PC-3 (cell line): ENCODE measurements around the gene DNLZ. TPM values are rescaled to one million over a fixed set of nuclear protein-coding genes. Genes with fewer than 3 reads are reported as not detected.

Source experiments
- ATAC-seq: fragments of 200-7000 bp; cut with Tn5 transposase; 2 replicates; pipeline ENCODE4 v1.9.1; 2020; ENCODE audit warnings: mild to moderate bottlenecking, moderate library complexity
- BruUV-seq: library from RNA; stranded (reverse); fragments of 400-500 nt; replicated peaks from 2 replicates; lab custom pipeline; 2021; lab: Mats Ljungman, UMichigan
- CTCF ChIA-PET: fragments of 300-600 bp; sonication (Branson Sonifier 250); formaldehyde crosslinking; loops from one replicate; lab custom pipeline; 2022; ENCODE audit warnings: antibody characterized with exemption; lab: Charles Lee
- POLR2A ChIA-PET: fragments of 300-600 bp; sonication (Branson Sonifier 250); formaldehyde crosslinking; loops from one replicate; lab custom pipeline; 2022; ENCODE audit warnings: antibody characterized with exemption; ENCODE audit not compliant: unreplicated experiment; lab: Charles Lee
- DNase-seq: peaks from one replicate; pipeline ENCODE4 v3.0.0-alpha.2; 2015
- H2AFZ ChIP-seq: fragments of 300-600 bp; sonication (generic); 2 replicates; pipeline ENCODE4 v1.6.0; 2016; ENCODE audit warnings: antibody characterized with exemption, low read length
- H3F3A ChIP-seq: fragments of 300-600 bp; sonication (generic); one replicate; pipeline ENCODE4 v1.6.0; 2017; ENCODE audit warnings: antibody characterized with exemption, low read length, control low read depth, mild to moderate bottlenecking; ENCODE audit not compliant: unreplicated experiment
- H3K27ac ChIP-seq: fragments of 300-600 bp; sonication (generic); 2 replicates; pipeline ENCODE4 v1.5.1; 2016; ENCODE audit warnings: mild to moderate bottlenecking, low read length
- H3K27me3 ChIP-seq: fragments of 300-600 bp; sonication (generic); 2 replicates; pipeline ENCODE4 v1.6.1; 2016; ENCODE audit warnings: low read length, mixed read lengths
- H3K36me3 ChIP-seq: fragments of 300-600 bp; sonication (generic); 2 replicates; pipeline ENCODE4 v1.6.1; 2016; ENCODE audit warnings: low read depth, mixed run types, low read length, mixed read lengths
- H3K4me1 ChIP-seq: fragments of 300-600 bp; sonication (generic); 2 replicates; pipeline ENCODE4 v1.5.1; 2016; ENCODE audit warnings: low read length; ENCODE audit not compliant: insufficient read depth
- H3K4me2 ChIP-seq: fragments of 300-600 bp; sonication (generic); 2 replicates; pipeline ENCODE4 v1.6.0; 2016; ENCODE audit warnings: low read length
- H3K4me3 ChIP-seq: fragments of 300-600 bp; sonication (generic); 2 replicates; pipeline ENCODE4 v1.5.1; 2016; ENCODE audit warnings: mild to moderate bottlenecking, low read length, mixed read lengths
- H3K79me2 ChIP-seq: fragments of 300-600 bp; sonication (generic); 2 replicates; pipeline ENCODE4 v1.6.1; 2017; ENCODE audit warnings: low read length, mixed read lengths
- H3K9ac ChIP-seq: fragments of 300-600 bp; sonication (generic); 2 replicates; pipeline ENCODE4 v1.6.0; 2016; ENCODE audit warnings: mild to moderate bottlenecking, low read length
- H3K9me2 ChIP-seq: fragments of 300-600 bp; sonication (generic); replicated peaks from 2 replicates; pipeline ENCODE4 v1.6.1; 2016; ENCODE audit warnings: mixed run types, low read length, mixed read lengths
- H3K9me3 ChIP-seq: fragments of 300-600 bp; sonication (generic); 2 replicates; pipeline ENCODE4 v1.6.1; 2016; ENCODE audit warnings: low read length, mixed read lengths
- H4K20me1 ChIP-seq: fragments of 300-600 bp; sonication (generic); 2 replicates; pipeline ENCODE4 v1.6.1; 2016; ENCODE audit warnings: low read length, mixed read lengths
- EZH2 ChIP-seq: fragments of 300-600 bp; sonication (generic); IDR thresholded peaks from one replicate; pipeline ENCODE4 v1.6.1; 2017; ENCODE audit warnings: antibody characterized with exemption, mild to moderate bottlenecking, low read length; ENCODE audit not compliant: unreplicated experiment
- EZH2phosphoT487 ChIP-seq: fragments of 300-600 bp; sonication (generic); IDR thresholded peaks from 2 replicates; pipeline ENCODE4 v1.6.1; 2018; ENCODE audit warnings: mild to moderate bottlenecking, antibody characterized with exemption, low read length, borderline replicate concordance
- intact Hi-C: fragments of 100-400 bp; cut with micrococcal nuclease; formaldehyde crosslinking; loops from 2 replicates; pipeline ENCODE4 v1.9.0; 2023
- total RNA-seq: library from RNA; depleted of rRNA; stranded (reverse); fragments of >200 nt; gene quantifications from 2 replicates; pipeline ENCODE4 v1.2.3, GENCODE V29; 2014
- TF ChIP-seq, protein P1 (sequence below): fragments of 300-600 bp; sonication (generic); conservative IDR thresholded peaks from 2 replicates; pipeline ENCODE4 v1.5.1; 2017; ENCODE audit warnings: antibody characterized with exemption, low read depth, mild to moderate bottlenecking, low read length

Gene DNLZ
- total RNA-seq, 1 experiment from 2014 or later = 51.4 TPM

GRCh38 chr9:136327304-136327974, 36.1 kb downstream of the DNLZ start, which contains the start of gene GPSM1:
GPSM1 (plus strand) TSS chr9:136327539; CDS start chr9:136327696, 157 bp downstream.
- ChIA-PET CTCF (interaction anchor here (0.7 kb wide), 1 partner anchor 57 kb away, joined by 7 read pairs; no protein-coding TSS in a partner anchor), POLR2A (no interaction called here)
- Histone ChIP-seq H3F3A (no peaks in the 10 kb centered on the region), H3K9me3 (no peaks in the 10 kb centered on the region), H3K36me3 (no peaks in the 10 kb centered on the region), H3K79me2 (peaks cover 30% of the 10 kb centered on the region), H3K27ac (no peak within 1 kb of the TSS), H2AFZ (no peak within 1 kb of the TSS), H3K9me2 (no peaks in the 10 kb centered on the region), H4K20me1 (peaks cover 4% of the 10 kb centered on the region; the same call in 1 of the 2 replicates), H3K4me2 (peak within 1 kb of the TSS; percentile 99), H3K9ac (peak within 1 kb of the TSS; percentile 63), H3K4me1 (peaks cover 8% of the 10 kb centered on the region), H3K27me3 (no peaks in the 10 kb centered on the region), H3K4me3 (peak within 1 kb of the TSS; percentile 84)
- DNase-seq (peak; percentile 38), ATAC-seq (peak; percentile 46)
- BruUV-seq = no TSS peak
- TF ChIP-seq EZH2 = no peak
- TF ChIP-seq, protein P1, sequence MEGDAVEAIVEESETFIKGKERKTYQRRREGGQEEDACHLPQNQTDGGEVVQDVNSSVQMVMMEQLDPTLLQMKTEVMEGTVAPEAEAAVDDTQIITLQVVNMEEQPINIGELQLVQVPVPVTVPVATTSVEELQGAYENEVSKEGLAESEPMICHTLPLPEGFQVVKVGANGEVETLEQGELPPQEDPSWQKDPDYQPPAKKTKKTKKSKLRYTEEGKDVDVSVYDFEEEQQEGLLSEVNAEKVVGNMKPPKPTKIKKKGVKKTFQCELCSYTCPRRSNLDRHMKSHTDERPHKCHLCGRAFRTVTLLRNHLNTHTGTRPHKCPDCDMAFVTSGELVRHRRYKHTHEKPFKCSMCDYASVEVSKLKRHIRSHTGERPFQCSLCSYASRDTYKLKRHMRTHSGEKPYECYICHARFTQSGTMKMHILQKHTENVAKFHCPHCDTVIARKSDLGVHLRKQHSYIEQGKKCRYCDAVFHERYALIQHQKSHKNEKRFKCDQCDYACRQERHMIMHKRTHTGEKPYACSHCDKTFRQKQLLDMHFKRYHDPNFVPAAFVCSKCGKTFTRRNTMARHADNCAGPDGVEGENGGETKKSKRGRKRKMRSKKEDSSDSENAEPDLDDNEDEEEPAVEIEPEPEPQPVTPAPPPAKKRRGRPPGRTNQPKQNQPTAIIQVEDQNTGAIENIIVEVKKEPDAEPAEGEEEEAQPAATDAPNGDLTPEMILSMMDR = no peak
- intact Hi-C loops = no loop called here

DNA sequence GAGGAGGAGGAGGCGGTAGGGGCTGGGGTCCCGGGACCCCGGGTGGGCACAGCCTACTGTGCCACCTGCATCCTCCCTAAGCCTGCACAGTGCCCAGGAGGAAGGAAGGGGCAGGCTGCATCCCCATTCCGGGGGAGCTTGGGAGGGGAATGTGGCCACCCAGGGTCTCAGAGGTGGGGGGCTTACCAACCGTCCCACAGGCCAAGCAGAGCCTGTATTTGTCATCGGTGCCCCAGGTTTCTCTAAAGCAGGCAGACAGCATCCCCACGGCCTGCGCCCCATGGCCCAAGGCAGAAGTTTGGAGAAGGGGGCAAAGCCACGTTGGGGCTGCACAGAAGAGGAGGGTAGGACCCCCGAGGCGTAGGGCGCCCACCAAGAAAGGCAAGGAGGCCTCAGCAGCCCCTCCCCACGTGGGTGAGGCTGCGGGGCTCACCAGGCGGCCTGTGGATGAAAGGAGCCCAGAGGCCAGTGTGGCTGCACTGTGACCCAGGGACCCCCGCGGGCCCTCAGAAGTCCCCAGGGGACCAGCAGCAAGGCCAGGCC, 36.7 kb downstream of the DNLZ start:
- CTCF ChIA-PET = no interaction called here
- intact Hi-C loops = no loop called here

More for the DNA sequence above, 36.7 kb downstream of the DNLZ start:
- H3K4me3 ChIP-seq = no peak overlapping the region
- TF ChIP-seq EZH2 (no peak), EZH2phosphoT487 (no peak)
- TF ChIP-seq, protein P1 = no peak
- no peak overlapping the region for H3K9ac ChIP-seq
- no peak overlapping the region for H3K27ac ChIP-seq
- no TSS peak for BruUV-seq
- ATAC-seq = no peak; the same call in 1 of the 2 replicates
- H3K36me3 ChIP-seq = no peaks in the 10 kb centered on the region
- H3K4me1 ChIP-seq = peaks cover 8% of the 10 kb centered on the region
- POLR2A ChIA-PET = no interaction called here
- no peaks in the 10 kb centered on the region for H3F3A ChIP-seq
- H4K20me1 ChIP-seq = peaks cover 4% of the 10 kb centered on the region; the same call in 1 of the 2 replicates
- H2AFZ ChIP-seq = no peak overlapping the region
- H3K9me2 ChIP-seq = no peaks in the 10 kb centered on the region
- no peaks in the 10 kb centered on the region for H3K27me3 ChIP-seq
- no peaks in the 10 kb centered on the region for H3K9me3 ChIP-seq
- H3K79me2 ChIP-seq = peaks cover 30% of the 10 kb centered on the region
- no peak overlapping the region for H3K4me2 ChIP-seq
- DNase-seq = no peak
